Choroid plexus epithelial cell (primary cell): ENCODE data around the gene CCDC88C.
"Not testable (repeated sequence)": the region's sequence is repeated elsewhere in the genome, so short reads cannot be mapped to it uniquely, and the experiment has no call there.

Experiments used
- DNase-seq: peaks from one replicate; pipeline ENCODE4 v3.0.0-alpha.2; 2010; ENCODE audit warnings: low read depth
- H3K4me3 ChIP-seq: 2 replicates; pipeline ENCODE4 v1.5.1; 2011; ENCODE audit warnings: low read depth, mild to moderate bottlenecking, control low read depth, low read length, moderate library complexity
- TF ChIP-seq, protein P1 (sequence below): conservative IDR thresholded peaks from 2 replicates; pipeline ENCODE4 v1.5.1; 2011; ENCODE audit warnings: low read depth, mild to moderate bottlenecking, control low read depth, inconsistent platforms, low read length, moderate library complexity

The CCDC88C gene

DNA sequence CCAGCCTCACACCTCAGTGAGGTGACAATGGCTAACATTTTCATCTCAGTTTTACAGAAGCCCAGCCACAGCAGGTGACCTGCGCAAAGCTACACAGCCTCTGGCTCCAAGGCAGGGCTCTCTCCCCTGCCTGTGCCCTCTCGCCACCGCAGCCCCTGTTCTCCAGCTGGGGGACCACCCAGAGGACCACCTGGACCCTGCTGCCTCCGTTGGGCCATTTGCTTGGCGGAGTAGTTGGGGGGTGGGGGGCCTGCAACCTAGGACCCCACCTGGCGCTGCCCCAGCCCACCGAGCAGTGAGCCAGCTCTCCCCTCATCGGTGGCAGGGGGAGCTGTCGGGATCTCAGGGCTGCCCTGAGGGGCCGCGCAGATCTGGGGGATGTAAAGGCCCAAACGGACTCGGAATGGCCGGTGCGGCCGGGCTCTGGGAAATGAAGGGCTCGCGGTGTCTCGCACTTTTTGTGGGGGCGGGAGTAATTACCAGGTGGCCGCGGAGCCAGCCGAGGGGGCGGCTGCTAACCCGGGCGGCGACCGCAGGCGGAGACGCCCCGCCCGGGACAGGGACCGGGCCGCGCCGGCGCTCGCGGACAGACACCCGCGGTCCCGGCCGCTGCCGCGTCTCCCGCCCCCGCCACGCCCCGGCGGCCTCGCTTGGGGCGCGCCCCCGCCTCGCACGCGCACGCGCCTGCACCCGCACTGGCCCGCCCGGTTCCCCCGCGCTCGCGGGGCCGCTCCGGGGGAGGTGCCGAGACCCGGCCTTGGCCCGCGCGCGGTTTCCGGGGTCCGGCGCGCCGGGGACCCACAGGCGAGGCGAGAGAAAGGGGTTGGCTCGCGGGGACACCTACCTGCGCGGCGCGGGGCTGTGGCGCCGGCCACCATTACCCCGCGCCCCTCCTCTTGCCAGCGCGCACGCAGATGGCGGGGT lies 164.5 kb downstream of the CCDC88C start:
- TF ChIP-seq, protein P1, sequence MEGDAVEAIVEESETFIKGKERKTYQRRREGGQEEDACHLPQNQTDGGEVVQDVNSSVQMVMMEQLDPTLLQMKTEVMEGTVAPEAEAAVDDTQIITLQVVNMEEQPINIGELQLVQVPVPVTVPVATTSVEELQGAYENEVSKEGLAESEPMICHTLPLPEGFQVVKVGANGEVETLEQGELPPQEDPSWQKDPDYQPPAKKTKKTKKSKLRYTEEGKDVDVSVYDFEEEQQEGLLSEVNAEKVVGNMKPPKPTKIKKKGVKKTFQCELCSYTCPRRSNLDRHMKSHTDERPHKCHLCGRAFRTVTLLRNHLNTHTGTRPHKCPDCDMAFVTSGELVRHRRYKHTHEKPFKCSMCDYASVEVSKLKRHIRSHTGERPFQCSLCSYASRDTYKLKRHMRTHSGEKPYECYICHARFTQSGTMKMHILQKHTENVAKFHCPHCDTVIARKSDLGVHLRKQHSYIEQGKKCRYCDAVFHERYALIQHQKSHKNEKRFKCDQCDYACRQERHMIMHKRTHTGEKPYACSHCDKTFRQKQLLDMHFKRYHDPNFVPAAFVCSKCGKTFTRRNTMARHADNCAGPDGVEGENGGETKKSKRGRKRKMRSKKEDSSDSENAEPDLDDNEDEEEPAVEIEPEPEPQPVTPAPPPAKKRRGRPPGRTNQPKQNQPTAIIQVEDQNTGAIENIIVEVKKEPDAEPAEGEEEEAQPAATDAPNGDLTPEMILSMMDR, result no peak
- no peak for DNase-seq
- peak overlapping the region; percentile 36 for H3K4me3 ChIP-seq

DNA sequence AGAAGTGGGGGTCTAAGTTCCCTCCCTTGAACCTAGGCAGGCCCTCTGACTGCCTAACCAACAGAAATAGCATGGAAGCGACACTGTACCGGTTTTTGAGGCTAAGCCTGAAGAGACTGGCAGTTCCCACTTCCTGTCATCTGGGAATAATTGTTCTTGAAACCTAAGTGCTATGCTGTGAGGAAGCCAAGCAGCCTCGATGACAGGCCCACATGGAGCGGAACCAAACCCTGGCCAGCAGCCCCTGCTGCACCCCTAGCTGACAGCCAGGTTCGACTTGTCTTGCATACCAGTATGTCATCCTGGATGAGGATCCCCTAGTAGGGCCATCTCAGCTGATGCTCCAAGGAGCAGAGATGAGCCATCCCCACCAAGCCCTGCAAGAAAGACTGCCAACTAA lies 166.7 kb downstream of the CCDC88C start:
- TF ChIP-seq, protein P1, result no peak
- DNase-seq, result no peak
- H3K4me3 ChIP-seq, result no peak overlapping the region

DNA sequence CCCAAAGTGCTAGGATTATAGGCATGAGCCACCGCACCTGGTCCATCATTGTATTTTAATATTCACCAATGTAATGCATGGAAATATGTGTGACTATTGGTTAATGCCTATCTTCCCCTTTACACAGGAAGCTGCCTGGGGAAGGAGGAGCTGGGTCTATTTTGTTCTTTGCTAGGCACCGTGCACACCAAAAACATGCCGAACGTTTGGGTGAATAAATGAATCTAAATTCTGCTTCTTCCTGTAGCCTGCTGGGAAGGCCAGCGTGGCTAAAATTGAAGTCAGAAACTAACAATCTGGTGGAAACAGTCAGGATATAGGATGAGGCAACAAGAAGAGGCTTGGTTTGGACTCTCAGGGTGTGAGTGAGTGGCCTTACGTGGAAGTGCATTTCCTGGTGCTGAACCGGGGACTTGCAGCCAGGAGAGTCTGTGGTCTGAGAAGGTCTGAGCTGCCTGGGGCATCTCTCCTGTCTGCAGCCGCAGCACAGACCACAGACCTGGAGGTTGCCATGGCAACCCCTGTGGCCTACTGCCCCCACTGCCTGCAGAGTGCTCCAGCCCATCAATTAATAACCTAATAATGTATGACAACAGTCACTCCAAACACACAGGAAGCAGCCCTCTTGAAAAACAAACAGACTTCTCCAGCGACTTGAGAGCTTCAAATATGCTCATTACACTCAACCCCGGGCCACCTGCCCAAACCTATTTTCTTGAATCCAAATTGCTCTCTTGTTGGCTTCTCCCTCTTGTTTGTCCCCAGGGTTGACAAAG lies 167.6 kb downstream of the CCDC88C start:
- peak; percentile 32 for DNase-seq
- H3K4me3 ChIP-seq, result no peak overlapping the region
- TF ChIP-seq, protein P1, result no peak

DNA sequence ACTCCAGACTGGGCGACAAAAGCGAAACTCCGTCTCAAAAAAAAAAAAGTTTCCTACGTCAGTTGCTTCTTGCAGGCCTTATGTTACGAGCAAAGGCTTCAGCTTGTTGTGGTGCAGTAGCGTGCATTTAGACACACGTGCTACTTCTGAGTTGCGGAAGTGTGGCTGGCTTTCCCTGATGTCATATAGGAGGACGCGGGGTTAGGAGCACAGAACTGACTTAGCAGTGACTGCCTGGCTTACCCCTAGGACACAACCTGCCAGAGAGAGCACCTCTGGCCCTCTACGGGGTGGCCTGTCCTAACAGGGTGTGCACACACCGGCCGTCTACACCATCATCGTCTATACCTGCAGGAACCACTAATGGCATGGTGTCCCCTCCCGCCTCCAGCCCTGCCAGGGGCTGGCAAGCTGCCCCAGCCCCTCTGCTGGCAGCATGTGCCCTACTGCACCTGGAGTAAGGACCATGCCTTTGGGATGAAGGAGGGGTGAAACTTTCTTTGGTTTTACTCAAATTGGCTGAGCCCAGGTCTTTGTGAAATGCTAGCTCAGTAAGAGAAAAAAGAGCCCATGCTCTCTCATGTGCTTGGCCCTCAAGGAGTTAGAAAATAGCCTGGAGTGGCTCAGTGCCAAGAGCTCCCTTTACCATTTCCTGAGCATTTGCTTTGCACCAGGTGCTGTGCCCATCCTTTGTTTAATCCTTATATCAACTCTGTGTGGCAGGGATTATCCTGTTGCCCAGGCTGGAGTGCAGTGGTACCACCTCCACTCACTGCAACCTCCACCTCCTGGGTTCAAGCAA lies 171.4 kb downstream of the CCDC88C start:
- DNase-seq, result no peak
- H3K4me3 ChIP-seq, result no peak overlapping the region
- TF ChIP-seq, protein P1, result no peak

DNA sequence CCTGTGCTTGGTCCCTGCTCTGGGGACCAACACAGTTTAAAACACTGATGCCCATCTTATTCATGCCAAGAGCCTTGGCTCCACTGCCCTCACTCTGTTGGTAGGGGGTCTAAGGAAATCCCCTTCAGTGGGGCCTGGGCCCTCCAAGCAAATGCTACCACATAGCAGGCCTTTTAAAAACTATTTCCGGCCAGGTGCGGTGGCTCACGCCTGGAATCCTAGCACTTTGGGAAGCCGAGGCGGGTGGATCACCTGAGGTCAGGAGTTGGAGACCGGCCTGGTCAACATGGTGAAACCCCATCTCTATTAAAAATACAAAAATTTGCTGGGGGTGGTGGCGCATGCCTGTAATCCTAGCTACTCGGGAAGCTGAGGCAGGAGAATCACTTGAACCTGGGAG lies 172.0 kb downstream of the CCDC88C start:
- not testable (repeated sequence) for DNase-seq, H3K4me3 ChIP-seq

DNA sequence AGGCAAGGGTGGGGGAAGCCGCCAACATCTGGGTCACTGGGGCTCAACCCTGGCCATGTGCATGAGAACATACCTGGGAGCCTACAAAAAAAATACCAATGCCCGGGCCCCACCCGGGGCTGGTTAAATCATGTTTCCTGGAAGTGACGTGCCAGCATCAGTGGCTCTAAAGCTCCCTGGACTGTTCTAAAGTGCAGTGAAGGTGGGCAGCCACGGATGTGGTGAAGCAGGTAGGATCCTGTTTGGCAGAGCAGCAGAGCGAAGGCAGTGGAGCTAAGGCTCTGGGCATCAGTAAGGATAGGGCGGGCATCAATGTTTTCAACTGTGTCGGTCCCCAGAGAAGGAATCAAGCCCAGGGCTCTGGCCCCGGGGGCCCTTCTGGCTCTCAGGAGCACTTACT lies 172.6 kb downstream of the CCDC88C start:
- DNase-seq, result no peak
- no peak overlapping the region for H3K4me3 ChIP-seq
- TF ChIP-seq, protein P1, result no peak

DNA sequence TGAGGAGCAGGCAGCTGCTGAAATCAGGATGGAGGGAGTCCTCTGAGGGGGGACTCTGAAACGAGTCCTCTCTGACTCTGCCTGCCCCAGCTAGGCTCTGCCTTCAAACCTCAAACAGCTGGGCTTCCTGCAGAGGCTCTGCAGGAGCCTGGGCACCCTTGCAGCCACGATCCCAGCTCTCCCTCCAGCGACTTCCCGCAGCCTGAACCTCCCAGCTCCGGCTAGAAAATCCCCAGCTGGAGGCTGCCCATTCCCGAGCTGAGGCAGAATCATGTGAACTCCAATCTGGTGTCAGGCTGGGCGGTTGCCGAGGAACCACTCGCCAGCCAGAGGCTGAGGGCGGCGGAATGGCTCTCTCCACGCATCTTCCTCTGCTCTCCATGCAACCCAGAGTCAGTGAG lies 173.1 kb downstream of the CCDC88C start, which contains the start of gene GPR68:
GPR68 (minus strand) TSS at position 204 of the 401 bp plus-strand sequence. CDS start 9,654 bp downstream, outside the sequence.
- TF ChIP-seq, protein P1, result no peak
- H3K4me3 ChIP-seq, result no peak within 1 kb of the TSS
- peak; percentile 56 for DNase-seq
